Camera-type eye (tissue), 1 donor: ENCODE data around the gene IDH3B. TPM values are rescaled to one million over a fixed set of nuclear protein-coding genes. Genes with fewer than 3 reads are reported as not detected.

Source experiments
- total RNA-seq: library from RNA; depleted of rRNA; stranded (reverse); fragments of >200 nt; gene quantifications from one replicate; pipeline ENCODE4 v1.2.3, GENCODE V29; 2014

The IDH3B gene
- total RNA-seq = 105 TPM

GRCh38 chr20:2663887-2664719 is at the start of gene IDH3B:
Gene IDH3B, minus strand, starts transcription at chr20:2664216. Its CDS starts 28 bp downstream, at chr20:2664188.

GRCh38 chr20:2692036-2692885 is 28.2 kb upstream of the IDH3B start, which contains the start of gene EBF4:
Gene EBF4, plus strand, starts transcription at chr20:2692780. Its CDS starts 866 bp downstream, at chr20:2693646.

GRCh38 chr20:2651772-2652723 is 12.0 kb downstream of the IDH3B start, which contains the start of gene NOP56:
Gene NOP56, plus strand, starts transcription at chr20:2652632. Its CDS starts 29 bp downstream, at chr20:2652661.

Other genes with a start within 250 kb of the IDH3B start
- 85.3 TPM for gene SNRPB, start 193.4 kb downstream of the IDH3B start, total RNA-seq
- 25.0 TPM for gene ZNF343, start 155.3 kb downstream of the IDH3B start, total RNA-seq
- not detected for gene TMC2, start 127.6 kb downstream of the IDH3B start, total RNA-seq
- 94.4 TPM for gene NOP56, start 11.6 kb downstream of the IDH3B start, total RNA-seq
- gene EBF4, start 28.6 kb upstream of the IDH3B start, total RNA-seq = 16.9 TPM
- 89.2 TPM for gene CPXM1, start 136.4 kb upstream of the IDH3B start, total RNA-seq
- gene C20orf141, start 150.8 kb upstream of the IDH3B start, total RNA-seq = not detected
- gene TMEM239, start 152.1 kb upstream of the IDH3B start, total RNA-seq = not detected
- gene PCED1A, start 176.4 kb upstream of the IDH3B start, total RNA-seq = 41.1 TPM
- 46.4 TPM for gene VPS16, start 176.5 kb upstream of the IDH3B start, total RNA-seq
- gene PTPRA, start 209.3 kb upstream of the IDH3B start, total RNA-seq = 104 TPM